ENCODE results near the gene ANKRD13B. TPM values are rescaled to one million over a fixed set of nuclear protein-coding genes. Genes with fewer than 3 reads are reported as not detected.

Gene ANKRD13B
- total and polyA plus RNA-seq, 2 of the 13 experiments (the other 11 are each of a cell fraction or from before 2014, with no cell fraction given), result 1.7 to 1.8 TPM

DNA sequence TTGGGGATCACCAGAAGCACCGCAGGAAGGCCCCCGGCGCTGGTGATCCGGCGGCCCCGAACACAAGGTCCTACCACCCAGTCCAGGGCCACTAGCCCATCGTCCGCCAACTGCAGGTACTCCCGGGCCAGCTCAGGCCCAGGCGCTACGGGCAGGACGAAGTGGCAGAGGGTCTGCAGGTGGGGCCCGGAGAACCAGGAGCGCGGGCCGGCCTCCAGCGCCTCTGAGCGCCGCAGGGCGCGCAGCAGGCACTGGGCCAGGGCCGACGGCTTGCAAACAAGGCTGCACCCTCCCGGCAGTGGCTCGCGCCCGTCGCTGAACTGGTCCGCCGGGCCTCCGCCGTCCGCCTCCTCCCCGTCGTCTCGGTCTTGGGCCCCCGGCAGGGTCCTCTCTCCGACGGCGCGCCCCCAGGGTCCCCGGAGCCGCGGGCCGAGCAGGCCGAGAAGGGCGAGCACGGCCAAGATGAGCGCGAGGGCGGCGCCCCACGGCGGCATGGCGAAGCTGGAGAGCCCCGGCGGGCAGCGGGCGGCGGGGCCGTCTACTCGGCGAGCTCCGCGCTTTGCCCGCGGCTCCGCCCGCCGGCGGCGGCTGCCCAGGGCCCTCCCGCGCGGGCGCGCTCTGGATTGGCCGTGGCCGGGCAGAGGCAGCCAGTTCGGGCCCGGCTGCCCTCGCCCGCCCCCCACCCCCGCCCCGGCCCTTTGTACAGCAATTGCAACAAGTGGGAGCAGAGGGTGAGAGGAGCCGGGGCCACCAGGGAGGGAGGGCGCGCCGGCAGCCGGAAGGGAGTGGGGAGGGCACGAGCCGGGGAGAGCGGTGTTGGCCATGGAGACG, 26.2 kb upstream of the ANKRD13B start, which contains the start of gene ABHD15 (continued):
- TF ChIP-seq, protein P1, sequence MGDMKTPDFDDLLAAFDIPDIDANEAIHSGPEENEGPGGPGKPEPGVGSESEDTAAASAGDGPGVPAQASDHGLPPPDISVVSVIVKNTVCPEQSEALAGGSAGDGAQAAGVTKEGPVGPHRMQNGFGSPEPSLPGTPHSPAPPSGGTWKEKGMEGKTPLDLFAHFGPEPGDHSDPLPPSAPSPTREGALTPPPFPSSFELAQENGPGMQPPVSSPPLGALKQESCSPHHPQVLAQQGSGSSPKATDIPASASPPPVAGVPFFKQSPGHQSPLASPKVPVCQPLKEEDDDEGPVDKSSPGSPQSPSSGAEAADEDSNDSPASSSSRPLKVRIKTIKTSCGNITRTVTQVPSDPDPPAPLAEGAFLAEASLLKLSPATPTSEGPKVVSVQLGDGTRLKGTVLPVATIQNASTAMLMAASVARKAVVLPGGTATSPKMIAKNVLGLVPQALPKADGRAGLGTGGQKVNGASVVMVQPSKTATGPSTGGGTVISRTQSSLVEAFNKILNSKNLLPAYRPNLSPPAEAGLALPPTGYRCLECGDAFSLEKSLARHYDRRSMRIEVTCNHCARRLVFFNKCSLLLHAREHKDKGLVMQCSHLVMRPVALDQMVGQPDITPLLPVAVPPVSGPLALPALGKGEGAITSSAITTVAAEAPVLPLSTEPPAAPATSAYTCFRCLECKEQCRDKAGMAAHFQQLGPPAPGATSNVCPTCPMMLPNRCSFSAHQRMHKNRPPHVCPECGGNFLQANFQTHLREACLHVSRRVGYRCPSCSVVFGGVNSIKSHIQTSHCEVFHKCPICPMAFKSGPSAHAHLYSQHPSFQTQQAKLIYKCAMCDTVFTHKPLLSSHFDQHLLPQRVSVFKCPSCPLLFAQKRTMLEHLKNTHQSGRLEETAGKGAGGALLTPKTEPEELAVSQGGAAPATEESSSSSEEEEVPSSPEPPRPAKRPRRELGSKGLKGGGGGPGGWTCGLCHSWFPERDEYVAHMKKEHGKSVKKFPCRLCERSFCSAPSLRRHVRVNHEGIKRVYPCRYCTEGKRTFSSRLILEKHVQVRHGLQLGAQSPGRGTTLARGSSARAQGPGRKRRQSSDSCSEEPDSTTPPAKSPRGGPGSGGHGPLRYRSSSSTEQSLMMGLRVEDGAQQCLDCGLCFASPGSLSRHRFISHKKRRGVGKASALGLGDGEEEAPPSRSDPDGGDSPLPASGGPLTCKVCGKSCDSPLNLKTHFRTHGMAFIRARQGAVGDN (CRISPR knock-in tag; IDR thresholded peaks at IDR 0.05), result peak; percentile 74
- TF ChIP-seq IRF2 (CRISPR knock-in tag; IDR thresholded peaks at IDR 0.05) (no peak), ZNF530 (CRISPR knock-in tag; IDR thresholded peaks at IDR 0.05; ENCODE audit: low read depth) (no peak), ZNF121 (CRISPR knock-in tag; IDR thresholded peaks at IDR 0.05) (no peak; the same call in none of the 2 replicates), ZNF292 (CRISPR knock-in tag; IDR thresholded peaks at IDR 0.05; ENCODE audit: borderline replicate concordance, low read depth) (no peak), ATM (IDR thresholded peaks at IDR 0.05; ENCODE audit: borderline replicate concordance) (no peak), ZFYVE20 (CRISPR knock-in tag; IDR thresholded peaks at IDR 0.05; ENCODE audit: borderline replicate concordance, low read depth) (no peak), NRL (CRISPR knock-in tag; IDR thresholded peaks at IDR 0.05; ENCODE audit: borderline replicate concordance) (0 out of 2 replicates have a peak, but pooled peaks have one; percentile 66), ZNF333 (CRISPR knock-in tag; IDR thresholded peaks at IDR 0.05; ENCODE audit: borderline replicate concordance) (no peak), ZNF605 (CRISPR knock-in tag; IDR thresholded peaks at IDR 0.05) (0 out of 2 replicates have a peak, but pooled peaks have one; percentile 2), ZNF598 (CRISPR knock-in tag; IDR thresholded peaks at IDR 0.05; ENCODE audit: borderline replicate concordance) (0 out of 2 replicates have a peak, but pooled peaks have one; percentile 22), SETDB1 (CRISPR knock-in tag; IDR thresholded peaks at IDR 0.05; ENCODE audit: borderline replicate concordance) (no peak), DNMT3B (CRISPR knock-in tag; conservative IDR thresholded peaks at IDR 0.05) (no peak), ZSCAN9 (CRISPR knock-in tag; IDR thresholded peaks at IDR 0.05; ENCODE audit: borderline replicate concordance) (no peak), SAFB2 (CRISPR knock-in tag; IDR thresholded peaks at IDR 0.05; ENCODE audit: borderline replicate concordance, low read depth) (peak; percentile 33; the same call in 1 of the 2 replicates), MXI1 (IDR thresholded peaks at IDR 0.05; ENCODE audit: borderline replicate concordance, low read depth, low read length) (peak; percentile 35; the same call in 1 of the 3 replicates), ZNF614 (CRISPR knock-in tag; IDR thresholded peaks at IDR 0.05; ENCODE audit: borderline replicate concordance) (no peak), ZNF124 (CRISPR knock-in tag; IDR thresholded peaks at IDR 0.05) (no peak), GTF3A (CRISPR knock-in tag; conservative IDR thresholded peaks at IDR 0.05) (no peak)
- TF ChIP-seq, protein P2, sequence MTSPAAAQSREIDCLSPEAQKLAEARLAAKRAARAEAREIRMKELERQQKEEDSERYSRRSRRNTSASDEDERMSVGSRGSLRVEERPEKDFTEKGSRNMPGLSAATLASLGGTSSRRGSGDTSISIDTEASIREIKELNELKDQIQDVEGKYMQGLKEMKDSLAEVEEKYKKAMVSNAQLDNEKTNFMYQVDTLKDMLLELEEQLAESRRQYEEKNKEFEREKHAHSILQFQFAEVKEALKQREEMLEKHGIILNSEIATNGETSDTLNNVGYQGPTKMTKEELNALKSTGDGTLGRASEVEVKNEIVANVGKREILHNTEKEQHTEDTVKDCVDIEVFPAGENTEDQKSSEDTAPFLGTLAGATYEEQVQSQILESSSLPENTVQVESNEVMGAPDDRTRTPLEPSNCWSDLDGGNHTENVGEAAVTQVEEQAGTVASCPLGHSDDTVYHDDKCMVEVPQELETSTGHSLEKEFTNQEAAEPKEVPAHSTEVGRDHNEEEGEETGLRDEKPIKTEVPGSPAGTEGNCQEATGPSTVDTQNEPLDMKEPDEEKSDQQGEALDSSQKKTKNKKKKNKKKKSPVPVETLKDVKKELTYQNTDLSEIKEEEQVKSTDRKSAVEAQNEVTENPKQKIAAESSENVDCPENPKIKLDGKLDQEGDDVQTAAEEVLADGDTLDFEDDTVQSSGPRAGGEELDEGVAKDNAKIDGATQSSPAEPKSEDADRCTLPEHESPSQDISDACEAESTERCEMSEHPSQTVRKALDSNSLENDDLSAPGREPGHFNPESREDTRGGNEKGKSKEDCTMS (CRISPR knock-in tag; conservative IDR thresholded peaks at IDR 0.05), result no peak
- TF ChIP-seq, protein P3, sequence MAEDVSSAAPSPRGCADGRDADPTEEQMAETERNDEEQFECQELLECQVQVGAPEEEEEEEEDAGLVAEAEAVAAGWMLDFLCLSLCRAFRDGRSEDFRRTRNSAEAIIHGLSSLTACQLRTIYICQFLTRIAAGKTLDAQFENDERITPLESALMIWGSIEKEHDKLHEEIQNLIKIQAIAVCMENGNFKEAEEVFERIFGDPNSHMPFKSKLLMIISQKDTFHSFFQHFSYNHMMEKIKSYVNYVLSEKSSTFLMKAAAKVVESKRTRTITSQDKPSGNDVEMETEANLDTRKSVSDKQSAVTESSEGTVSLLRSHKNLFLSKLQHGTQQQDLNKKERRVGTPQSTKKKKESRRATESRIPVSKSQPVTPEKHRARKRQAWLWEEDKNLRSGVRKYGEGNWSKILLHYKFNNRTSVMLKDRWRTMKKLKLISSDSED (CRISPR knock-in tag; IDR thresholded peaks at IDR 0.05), result no peak

Data from HepG2 (cell line).